ENCODE measurements around the gene IGFN1. TPM values are rescaled to one million over a fixed set of nuclear protein-coding genes. Genes with fewer than 3 reads are reported as not detected.

IGFN1 gene
- total and polyA plus RNA-seq, 2 of the 8 experiments (the other 6 are each of a cell fraction or from before 2014, with no cell fraction given): not detected

DNA sequence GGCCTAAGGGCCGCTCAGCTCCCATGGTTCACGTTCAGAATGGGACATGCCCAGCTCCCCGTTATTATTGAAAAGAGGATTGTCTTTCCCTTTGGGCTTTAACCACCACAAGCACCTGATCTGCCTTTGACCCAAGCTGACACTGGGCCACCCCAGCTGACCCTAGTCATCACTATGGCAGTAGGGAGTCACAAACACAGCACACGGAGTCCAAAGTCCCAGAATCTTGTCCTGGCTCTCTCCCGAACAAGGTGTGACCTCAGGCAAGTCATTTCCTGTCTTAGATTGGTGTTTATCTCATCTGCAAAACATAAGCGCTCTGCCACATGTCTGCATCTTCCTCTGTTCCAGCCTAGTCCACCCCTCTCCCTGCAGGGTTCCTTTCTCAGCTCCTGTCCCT lies 31.5 kb downstream of the IGFN1 start (continued):
- no peak for TF ChIP-seq FOSL1 (IDR thresholded peaks at IDR 0.05; ENCODE audit: insufficient read depth, low read depth, low read length)
- TF ChIP-seq GTF2F1 (IDR thresholded peaks at IDR 0.05; ENCODE audit: borderline replicate concordance, low read depth, low read length): no peak

Data from H1 (cell line).